ENCODE data around the gene INO80D.
"Not testable (repeated sequence)": the region's sequence is repeated elsewhere in the genome, so short reads cannot be mapped to it uniquely, and the experiment has no call there.

The INO80D gene

GRCh38 chr2:206085742-206086445 lies at the start of gene INO80D:
Gene INO80D (minus strand): TSS chr2:206086174. CDS start chr2:206063016, 23,158 bp downstream.
- peak; percentile 81 for DNase-seq (ENCODE audit: low spot score)

- DNase-seq (ENCODE audit: low spot score): no peak
These were observed 41.7 kb upstream of the INO80D start for GRCh38 chr2:206127656-206128055.

GRCh38 chr2:206125901-206126300 lies 39.9 kb upstream of the INO80D start:
- DNase-seq (ENCODE audit: low spot score): no peak

GRCh38 chr2:206122569-206122968 lies 36.6 kb upstream of the INO80D start:
- DNase-seq (ENCODE audit: low spot score): not testable (repeated sequence)

- no peak for DNase-seq (ENCODE audit: low spot score)
These were observed 30.3 kb upstream of the INO80D start for GRCh38 chr2:206116278-206116677.

GRCh38 chr2:206115026-206115578 lies 29.1 kb upstream of the INO80D start:
- DNase-seq (ENCODE audit: low spot score): no peak

- DNase-seq (ENCODE audit: low spot score): peak; percentile 16
These were observed 27.0 kb upstream of the INO80D start for GRCh38 chr2:206112846-206113547.

- DNase-seq (ENCODE audit: low spot score): no peak
These were observed 26.1 kb upstream of the INO80D start for GRCh38 chr2:206112108-206112507.

GRCh38 chr2:206108713-206109112 lies 22.7 kb upstream of the INO80D start:
- no peak for DNase-seq (ENCODE audit: low spot score)

- no peak for DNase-seq (ENCODE audit: low spot score)
These were observed 19.6 kb upstream of the INO80D start for GRCh38 chr2:206105541-206105940.

- no peak for DNase-seq (ENCODE audit: low spot score)
These were observed 19.1 kb upstream of the INO80D start for GRCh38 chr2:206105038-206105437.

- not testable (repeated sequence) for DNase-seq (ENCODE audit: low spot score)
These were observed 12.9 kb upstream of the INO80D start for GRCh38 chr2:206098872-206099271.

- no peak for DNase-seq (ENCODE audit: low spot score)
These were observed 12.5 kb upstream of the INO80D start for GRCh38 chr2:206098471-206098870.

GRCh38 chr2:206096876-206097275 lies 10.9 kb upstream of the INO80D start:
- no peak for DNase-seq (ENCODE audit: low spot score)

GRCh38 chr2:206095536-206096332 lies 9.8 kb upstream of the INO80D start:
- no peak for DNase-seq (ENCODE audit: low spot score)

GRCh38 chr2:206092297-206092696 lies 6.3 kb upstream of the INO80D start:
- DNase-seq (ENCODE audit: low spot score): no peak

GRCh38 chr2:206088248-206088647 lies 2.3 kb upstream of the INO80D start:
- DNase-seq (ENCODE audit: low spot score): no peak

- DNase-seq (ENCODE audit: low spot score): no peak
These were observed 859 bp upstream of the INO80D start for GRCh38 chr2:206086716-206087350.

- peak; percentile 55 for DNase-seq (ENCODE audit: low spot score)
These were observed 868 bp downstream of the INO80D start for GRCh38 chr2:206084870-206085741.

GRCh38 chr2:206084439-206084869 lies 1.5 kb downstream of the INO80D start:
- DNase-seq (ENCODE audit: low spot score): peak; percentile 76
